HG03097 (cell line): ENCODE data around the gene ARF3.

Experiments
- ATAC-seq: cut with Tn5 transposase; IDR thresholded peaks from one replicate; pipeline ENCODE4 v1.9.1; 2021; ENCODE audit not compliant: unreplicated experiment, low FRiP score

The ARF3 gene

GRCh38 chr12:48957141-48958048 is at the start of gene ARF3:
Gene ARF3, minus strand, starts transcription at chr12:48957487. Its CDS starts 16,392 bp downstream, at chr12:48941095.
- ATAC-seq, result peak; percentile 75

GRCh38 chr12:49000346-49000745 is 43.1 kb upstream of the ARF3 start:
- ATAC-seq, result no peak

- no peak for ATAC-seq
Measured at GRCh38 chr12:48999371-49000131, 42.3 kb upstream of the ARF3 start, which contains the start of gene DDN. Gene DDN, minus strand, starts transcription at chr12:48999375. Its CDS starts 88 bp downstream, at chr12:48999287.

- no peak for ATAC-seq
Measured at GRCh38 chr12:48998497-48999353, 41.4 kb upstream of the ARF3 start.

- ATAC-seq, result no peak
Measured at GRCh38 chr12:48997719-48998496, 40.6 kb upstream of the ARF3 start.

- ATAC-seq, result no peak
Measured at GRCh38 chr12:48996794-48997718, 39.8 kb upstream of the ARF3 start.

- no peak for ATAC-seq
Measured at GRCh38 chr12:48995086-48995879, 38.0 kb upstream of the ARF3 start.

- ATAC-seq, result no peak
Measured at GRCh38 chr12:48994224-48995085, 37.2 kb upstream of the ARF3 start.

- ATAC-seq, result no peak
Measured at GRCh38 chr12:48993787-48994186, 36.5 kb upstream of the ARF3 start.

- no peak for ATAC-seq
Measured at GRCh38 chr12:48991247-48992050, 34.2 kb upstream of the ARF3 start.

- ATAC-seq, result no peak
Measured at GRCh38 chr12:48990552-48990951, 33.3 kb upstream of the ARF3 start.

- peak; percentile 58 for ATAC-seq
Measured at GRCh38 chr12:48988030-48988649, 30.9 kb upstream of the ARF3 start.

GRCh38 chr12:48986720-48987291 is 29.5 kb upstream of the ARF3 start:
- ATAC-seq, result no peak

GRCh38 chr12:48985901-48986300 is 28.6 kb upstream of the ARF3 start:
- no peak for ATAC-seq

GRCh38 chr12:48985475-48985897 is 28.2 kb upstream of the ARF3 start:
- no peak for ATAC-seq
